SHP77 (cell line): ENCODE results near the gene RNF214.
"Not testable (repeated sequence)": the region's sequence is repeated elsewhere in the genome, so short reads cannot be mapped to it uniquely, and the experiment has no call there.

ENCODE experiments used
- DNase-seq, 2 experiments: peaks; one replicate each; lab custom pipeline; 2025; lab: John Stamatoyannopoulos, UW

Gene RNF214

GRCh38 chr11:117230999-117231841 lies 1.3 kb upstream of the RNF214 start:
- no peak for DNase-seq

- DNase-seq: no peak
Measured at GRCh38 chr11:117231842-117232091, 704 bp upstream of the RNF214 start, which contains the start of gene PCSK7. Gene PCSK7 (minus strand): TSS chr11:117232073. CDS start chr11:117229844, 2,229 bp downstream.

GRCh38 chr11:117232911-117233409 lies 489 bp downstream of the RNF214 start:
- DNase-seq: peak in 1 of 2 experiments; percentile 4

- DNase-seq: no peak
Measured at GRCh38 chr11:117238221-117238620, 5.8 kb downstream of the RNF214 start.

- DNase-seq: no peak
Measured at GRCh38 chr11:117239295-117239694, 6.8 kb downstream of the RNF214 start.

GRCh38 chr11:117248341-117248740 lies 15.9 kb downstream of the RNF214 start:
- DNase-seq: no peak

- no peak for DNase-seq
Measured at GRCh38 chr11:117249571-117249970, 17.1 kb downstream of the RNF214 start.

GRCh38 chr11:117251506-117251905 lies 19.0 kb downstream of the RNF214 start:
- DNase-seq: no peak

GRCh38 chr11:117255966-117256365 lies 23.5 kb downstream of the RNF214 start:
- no peak for DNase-seq

- no peak for DNase-seq
Measured at GRCh38 chr11:117256573-117256972, 24.1 kb downstream of the RNF214 start.

- no peak for DNase-seq
Measured at GRCh38 chr11:117258576-117258975, 26.1 kb downstream of the RNF214 start.

GRCh38 chr11:117259417-117259816 lies 26.9 kb downstream of the RNF214 start:
- no peak for DNase-seq

- DNase-seq: not testable (repeated sequence)
Measured at GRCh38 chr11:117264624-117265323, 32.3 kb downstream of the RNF214 start.

GRCh38 chr11:117265745-117266144 lies 33.3 kb downstream of the RNF214 start:
- DNase-seq: no peak

GRCh38 chr11:117269856-117270255 lies 37.4 kb downstream of the RNF214 start:
- no peak for DNase-seq

GRCh38 chr11:117271208-117271607 lies 38.7 kb downstream of the RNF214 start:
- DNase-seq: no peak

- not testable (repeated sequence) for DNase-seq
Measured at GRCh38 chr11:117272175-117272574, 39.7 kb downstream of the RNF214 start.

GRCh38 chr11:117273550-117274289 lies 41.2 kb downstream of the RNF214 start:
- DNase-seq: no peak

- DNase-seq: no peak
Measured at GRCh38 chr11:117278347-117278746, 45.9 kb downstream of the RNF214 start.

GRCh38 chr11:117279711-117280376 lies 47.4 kb downstream of the RNF214 start:
- no peak for DNase-seq

GRCh38 chr11:117281159-117281558 lies 48.7 kb downstream of the RNF214 start:
- no peak for DNase-seq

- no peak for DNase-seq
Measured at GRCh38 chr11:117281869-117282268, 49.4 kb downstream of the RNF214 start.
